Measurements from ENCODE around the gene NHSL1.

The NHSL1 gene

DNA sequence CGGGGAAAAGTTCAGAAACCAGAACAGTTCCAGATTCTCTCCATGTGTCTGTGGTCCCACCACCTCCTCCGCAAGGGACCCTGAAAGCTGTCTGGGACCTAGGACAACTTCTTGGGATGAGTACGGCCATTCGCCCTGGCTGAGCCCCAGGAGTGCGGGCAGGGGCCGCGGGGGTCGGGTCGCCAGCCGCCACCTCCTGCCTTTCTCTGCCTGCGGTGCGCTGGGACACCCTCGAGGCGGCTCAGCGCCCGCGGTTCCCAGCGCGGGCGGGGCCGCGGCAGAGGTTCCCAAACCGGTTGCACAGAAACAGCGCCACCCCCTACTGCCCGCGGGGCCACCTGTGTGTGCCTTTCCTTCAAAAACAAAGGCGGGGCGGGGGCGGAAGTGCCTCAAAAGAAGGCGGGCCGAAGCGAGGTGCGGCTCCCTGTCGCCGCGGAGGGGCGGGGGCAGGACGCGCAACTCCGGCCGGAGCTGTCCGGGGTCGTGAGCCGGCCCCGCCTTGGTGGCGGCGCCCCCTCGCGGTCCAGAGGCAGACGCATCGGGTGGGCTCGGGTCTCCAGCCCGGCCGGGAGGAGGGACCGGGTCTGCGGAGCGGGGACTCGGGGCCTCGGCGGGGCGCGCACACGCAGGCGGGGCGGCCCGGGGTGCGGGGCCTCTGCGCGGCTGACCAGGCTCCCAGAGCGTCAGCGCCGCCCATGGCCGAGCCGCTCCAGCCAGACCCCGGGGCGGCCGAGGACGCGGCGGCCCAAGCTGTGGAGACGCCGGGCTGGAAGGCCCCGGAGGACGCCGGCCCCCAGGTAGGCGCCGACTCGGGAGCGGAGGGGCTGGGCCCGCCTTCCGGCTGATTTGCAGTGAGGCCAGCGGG is 95.3 kb downstream of the NHSL1 start, which contains the start of gene HEBP2:
TSS of gene HEBP2 (plus strand) at position 423 of the 865 bp plus-strand sequence. CDS start at position 696, 273 bp downstream.
- peak; percentile 98 for DNase-seq (ENCODE audit: low read depth, low spot score)

DNA sequence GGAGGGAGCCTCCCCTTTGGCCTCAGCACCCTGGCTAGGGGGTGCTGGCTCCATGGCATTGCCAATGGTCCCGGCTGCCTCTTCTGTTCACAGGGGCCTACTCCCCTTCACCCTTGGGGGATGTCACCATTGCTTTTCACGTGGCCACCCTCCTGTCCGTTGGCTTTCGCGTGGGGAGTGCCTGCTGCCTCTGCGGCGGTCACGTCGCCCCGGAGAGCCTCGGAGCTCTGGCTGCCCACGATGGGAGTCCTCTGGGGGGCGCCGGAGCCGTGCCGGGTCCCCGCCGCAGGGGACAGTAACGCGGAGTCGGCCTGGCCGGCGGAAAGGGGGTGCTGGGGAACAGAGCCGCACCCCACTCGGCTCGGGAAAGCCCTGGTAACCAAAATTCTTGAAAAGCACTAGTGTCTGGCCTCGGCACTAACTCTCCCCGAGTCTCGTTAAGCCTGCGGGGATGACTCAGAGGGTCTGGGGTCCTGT is 95.9 kb downstream of the NHSL1 start:
- no peak for DNase-seq (ENCODE audit: low read depth, low spot score)

- DNase-seq (ENCODE audit: low read depth, low spot score) = no peak
Measured at GRCh38 chr6:138402838-138403187, 96.5 kb downstream of the NHSL1 start.

DNA sequence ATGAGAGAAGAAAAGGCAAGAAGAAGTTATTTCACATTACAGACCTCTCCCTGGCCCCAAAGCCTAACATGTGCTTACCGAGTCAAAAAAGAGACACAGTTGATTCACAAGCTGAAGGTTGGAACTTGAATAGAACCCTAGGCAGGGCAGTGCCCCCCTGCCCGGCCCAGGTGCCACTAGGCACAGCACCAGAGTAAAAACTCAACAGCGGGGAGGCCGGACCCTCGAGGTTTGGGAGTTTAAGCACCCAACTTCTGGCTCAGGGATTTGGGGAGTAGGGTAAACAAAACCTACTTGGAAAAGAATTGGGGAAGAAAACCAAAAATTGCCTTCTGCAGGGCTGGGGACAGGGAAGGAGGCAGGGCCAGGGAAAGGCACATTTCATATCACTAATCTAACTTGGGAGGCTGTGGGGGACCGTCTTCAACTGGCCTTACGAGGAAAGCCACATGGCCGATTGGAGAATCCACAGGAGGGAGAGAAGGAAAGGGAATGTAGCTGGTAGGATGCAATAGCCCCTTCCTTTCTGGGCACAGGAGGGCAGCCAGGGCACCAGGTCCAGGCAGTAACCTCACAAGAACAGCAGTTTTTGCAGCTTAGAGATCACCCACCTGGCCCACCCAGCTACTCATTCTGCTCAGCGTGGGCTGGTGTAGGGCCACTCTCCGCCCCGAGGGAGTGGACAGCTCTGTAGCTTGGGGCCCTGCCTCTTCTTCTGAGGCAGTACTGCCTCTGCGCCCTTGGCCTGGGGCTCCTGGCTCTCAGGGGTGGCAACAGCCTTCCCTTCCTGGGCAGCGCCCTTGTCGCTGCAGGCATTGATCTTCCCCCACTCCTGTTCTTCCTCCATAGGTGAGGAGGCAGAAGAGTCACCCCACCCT is 97.1 kb downstream of the NHSL1 start:
- no peak for DNase-seq (ENCODE audit: low read depth, low spot score)

- no peak for DNase-seq (ENCODE audit: low read depth, low spot score)
Measured at GRCh38 chr6:138400326-138400725, 99.0 kb downstream of the NHSL1 start.

- DNase-seq (ENCODE audit: low read depth, low spot score) = no peak
Measured at GRCh38 chr6:138397128-138398122, 101.9 kb downstream of the NHSL1 start.

DNA sequence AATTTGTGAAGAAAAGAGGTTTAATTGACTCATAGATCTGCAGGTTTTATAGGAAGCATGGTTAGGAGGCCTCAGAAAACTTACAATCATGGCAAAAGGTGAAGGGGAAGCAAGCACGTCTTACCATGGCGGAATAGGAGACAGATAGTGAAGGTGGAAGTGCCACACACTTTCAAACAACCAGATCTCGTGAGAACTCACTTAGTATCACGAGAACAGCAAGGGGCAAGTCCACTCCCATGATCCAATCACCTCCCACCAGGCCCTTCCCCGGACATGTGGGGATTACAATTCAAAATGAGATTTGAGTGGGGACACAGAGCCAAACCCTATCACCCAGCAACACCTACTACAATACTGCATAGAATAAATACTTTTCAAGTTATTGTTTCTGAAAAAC is 102.6 kb downstream of the NHSL1 start:
- no peak for DNase-seq (ENCODE audit: low read depth, low spot score)

DNA sequence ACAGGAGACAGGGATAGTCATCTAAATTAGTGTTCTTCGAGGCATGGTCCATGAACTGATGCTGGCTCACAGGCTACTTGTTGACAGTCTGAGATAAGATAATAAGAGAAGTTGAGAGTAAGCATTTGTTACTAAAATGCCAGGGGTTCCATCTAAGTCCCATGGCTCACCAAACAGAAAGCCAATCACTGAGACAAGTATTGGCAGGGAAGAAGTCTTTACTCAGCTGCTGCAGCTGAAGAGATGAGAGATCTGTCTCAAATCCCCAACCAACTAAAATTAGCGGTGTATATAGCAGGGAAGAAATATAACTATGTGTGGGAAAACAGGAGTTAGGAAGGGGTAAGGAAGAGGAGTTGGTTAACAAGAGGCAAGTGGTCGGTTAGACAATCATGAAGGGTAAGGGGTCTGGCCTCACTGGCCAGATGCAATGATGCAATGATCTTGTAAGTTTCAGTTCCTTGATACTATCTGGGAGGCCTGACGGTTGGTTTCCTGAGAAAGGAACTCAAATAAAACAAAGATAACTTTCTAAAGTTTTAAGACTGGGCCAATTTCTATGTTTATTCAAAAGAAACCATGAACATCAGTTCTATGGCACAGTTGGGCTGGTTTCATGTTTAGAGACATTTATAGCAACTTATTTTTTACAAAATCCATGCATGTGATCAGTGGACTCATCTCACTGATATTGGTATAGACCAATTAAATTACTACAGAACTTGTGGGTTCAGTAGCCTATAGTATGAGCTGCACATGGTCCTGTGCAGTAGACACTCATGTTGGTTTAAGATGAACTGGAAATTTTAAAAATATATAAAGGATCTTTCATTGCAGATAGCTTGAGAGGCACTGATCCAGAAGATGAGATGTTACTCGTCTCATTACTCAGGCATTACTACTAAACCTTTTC is 105.2 kb downstream of the NHSL1 start:
- peak; percentile 16 for DNase-seq (ENCODE audit: low read depth, low spot score)

- no peak for DNase-seq (ENCODE audit: low read depth, low spot score)
Measured at GRCh38 chr6:138389551-138389950, 109.7 kb downstream of the NHSL1 start.

DNA sequence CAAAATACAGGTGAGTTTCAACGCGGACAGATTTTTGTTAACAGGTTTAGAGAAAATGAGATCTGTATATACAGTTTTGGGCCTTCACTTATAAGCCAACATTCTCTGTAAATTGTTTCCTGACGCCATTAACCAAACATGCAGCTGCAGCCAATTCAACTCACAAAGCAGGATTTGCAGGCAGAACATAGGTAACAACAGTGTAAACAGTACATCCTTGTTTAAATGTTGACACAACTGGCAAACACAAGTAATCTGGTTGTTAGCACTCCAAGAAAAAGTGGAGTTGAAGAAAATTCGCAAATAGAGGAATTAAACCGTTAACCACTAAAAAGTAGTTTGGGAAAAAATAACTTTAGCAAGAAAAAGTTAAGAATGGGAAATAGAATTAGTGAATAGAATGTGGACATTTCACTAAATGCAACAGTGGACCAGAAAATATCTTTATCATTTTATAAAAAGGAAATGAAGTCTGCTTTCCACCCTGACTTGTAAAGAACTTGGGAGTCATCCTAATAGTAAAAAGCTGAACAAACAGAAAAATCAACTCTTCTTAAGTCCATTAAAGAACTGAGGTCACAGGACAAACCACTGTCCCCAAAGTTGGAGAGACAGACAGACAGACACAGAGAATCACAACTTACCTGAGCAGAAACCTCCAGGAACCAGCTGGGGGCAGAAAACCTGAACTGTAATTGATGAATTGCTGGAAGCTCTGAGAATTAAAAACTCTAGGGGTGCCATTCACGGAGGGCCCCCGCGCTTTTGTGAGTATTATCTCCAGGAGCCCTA is 111.5 kb downstream of the NHSL1 start:
- DNase-seq (ENCODE audit: low read depth, low spot score) = no peak

- DNase-seq (ENCODE audit: low read depth, low spot score) = no peak
Measured at GRCh38 chr6:138386897-138387296, 112.4 kb downstream of the NHSL1 start.

DNA sequence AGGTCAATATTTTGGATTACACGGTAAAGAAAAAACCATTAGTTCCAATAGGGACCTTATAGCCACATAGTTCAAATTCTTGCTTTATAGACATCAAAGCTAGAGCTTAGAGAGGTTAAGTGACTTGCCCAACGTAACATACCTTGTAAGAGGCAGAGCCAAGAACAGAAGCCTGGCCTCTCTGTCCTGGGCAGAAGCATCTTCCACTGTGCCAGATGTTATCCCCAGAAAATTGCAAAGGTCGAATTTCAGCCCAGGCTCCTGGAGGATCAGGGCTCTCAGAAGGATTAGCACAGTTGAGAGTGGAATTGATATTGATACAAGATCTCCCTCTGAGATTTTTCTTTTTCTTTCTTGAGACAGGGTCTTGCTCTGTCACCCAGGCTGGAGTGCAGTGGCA is 115.5 kb downstream of the NHSL1 start:
- DNase-seq (ENCODE audit: low read depth, low spot score) = no peak

GRCh38 chr6:138382498-138383265 is 116.6 kb downstream of the NHSL1 start:
- DNase-seq (ENCODE audit: low read depth, low spot score) = peak; percentile 68

GRCh38 chr6:138378463-138378862 is 120.8 kb downstream of the NHSL1 start:
- no peak for DNase-seq (ENCODE audit: low read depth, low spot score)

- DNase-seq (ENCODE audit: low read depth, low spot score) = no peak
Measured at GRCh38 chr6:138377844-138378243, 121.5 kb downstream of the NHSL1 start, which contains the start of gene SMIM28. Gene SMIM28, plus strand, starts transcription at chr6:138377905. Its CDS starts 168 bp downstream, at chr6:138378073.

DNA sequence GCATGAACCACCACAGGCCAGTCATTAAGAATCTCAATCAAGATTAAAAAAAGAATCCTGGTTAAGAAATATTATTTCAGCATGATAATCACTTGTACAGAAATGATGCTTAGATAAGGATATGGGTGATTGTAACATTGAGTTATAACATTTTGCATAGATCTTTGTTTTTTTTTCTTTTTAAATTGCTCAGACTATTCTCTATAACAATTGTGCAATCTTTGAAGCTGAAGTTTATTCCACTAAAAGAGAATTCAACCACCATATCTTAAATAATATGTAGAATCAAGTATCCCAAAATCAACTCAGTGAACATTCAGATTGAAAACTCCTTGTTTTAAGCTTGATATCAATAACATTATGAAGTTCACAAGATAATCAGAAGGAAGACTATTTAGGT is 122.3 kb downstream of the NHSL1 start:
- DNase-seq (ENCODE audit: low read depth, low spot score) = no peak

GRCh38 chr6:138374815-138375214 is 124.5 kb downstream of the NHSL1 start:
- DNase-seq (ENCODE audit: low read depth, low spot score) = no peak

DNA sequence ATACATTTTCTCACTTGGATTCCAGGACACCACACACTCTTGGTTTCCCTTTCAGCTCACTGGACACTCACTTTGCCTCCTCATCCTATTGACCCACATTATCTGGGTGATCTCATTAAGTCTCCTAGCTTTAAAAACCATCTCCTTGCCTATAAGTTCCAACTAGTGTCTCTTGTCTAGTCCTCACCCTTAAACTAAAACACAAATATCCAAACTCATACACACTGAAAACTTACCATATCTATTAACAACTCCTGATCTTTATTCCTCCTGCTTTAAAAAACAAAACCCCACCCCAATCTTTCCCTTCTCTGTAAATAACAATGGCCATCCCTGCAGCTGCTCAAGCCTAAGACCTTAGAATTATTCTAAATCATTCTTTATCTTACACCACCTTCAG is 125.1 kb downstream of the NHSL1 start:
- no peak for DNase-seq (ENCODE audit: low read depth, low spot score)

Measured in ELF-1 (cell line).